ENCODE measurements around the gene PIP5K1B. TPM values are rescaled to one million over a fixed set of nuclear protein-coding genes. Genes with fewer than 3 reads are reported as not detected.

Gene PIP5K1B
- total and polyA plus RNA-seq, 2 donors (not counting 3 experiments of a cell fraction or from before 2014, with no cell fraction given) = 0.27 TPM; not detected in 1

DNA sequence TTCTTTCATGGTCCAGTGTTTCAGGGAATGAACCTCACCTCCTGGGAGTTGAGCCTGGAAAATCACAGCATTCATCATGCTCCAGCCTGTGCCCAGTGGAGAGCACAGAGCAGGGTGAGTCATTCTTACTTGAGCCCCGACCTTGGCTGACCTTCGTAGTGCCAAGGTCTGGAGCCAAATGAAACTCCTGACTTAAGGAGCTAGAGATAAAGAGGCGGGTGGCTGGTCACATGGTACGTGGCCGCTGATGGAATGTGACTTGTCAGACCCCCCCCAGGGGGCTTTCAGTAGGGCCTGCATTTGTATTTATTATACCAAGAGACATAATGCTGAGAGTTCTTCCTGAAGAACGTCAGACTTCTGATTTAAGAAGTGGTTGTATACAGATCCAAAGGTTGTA lies 15.0 kb upstream of the PIP5K1B start:
- intact Hi-C loops (cut with micrococcal nuclease) = no loop called here

More for the DNA sequence above, 15.0 kb upstream of the PIP5K1B start:
- Histone ChIP-seq H3K4me3 (replicated peaks in 1 of 3; ENCODE audit: insufficient read depth in 1 of 3, low read depth in 1 of 3, low read length in 3 of 3) (no peak overlapping the region), H3K9me1 (replicated peaks; ENCODE audit: control insufficient read depth, extremely low read depth, insufficient read depth, low read length) (no peaks in the 10 kb centered on the region), H4K20me1 (replicated peaks; ENCODE audit: control insufficient read depth, extremely low read depth, insufficient read depth, low read length) (no peaks in the 10 kb centered on the region), H3K79me2 (ENCODE audit: control insufficient read depth, insufficient read depth, low read length) (no peaks in the 10 kb centered on the region), H3K4me2 (ENCODE audit: insufficient read depth, low read length) (no peak overlapping the region), H3K27ac (ENCODE audit: insufficient read depth, low read depth, low read length) (no peak overlapping the region), H3K9ac (replicated peaks; ENCODE audit: extremely low read depth, insufficient read depth, low read length) (no peak overlapping the region), H3K36me3 (ENCODE audit: control insufficient read depth in 2 of 2, extremely low read depth in 1 of 2, insufficient read depth in 2 of 2, low read length in 2 of 2) (no peaks in the 10 kb centered on the region), H3K9me3 (replicated peaks; ENCODE audit: control insufficient read depth, insufficient read depth, low read length) (no peaks in the 10 kb centered on the region), H2AFZ (ENCODE audit: low read depth, low read length) (no peak overlapping the region), H3K4me1 (ENCODE audit: control insufficient read depth, extremely low read depth, insufficient read depth, low read length) (no peaks in the 10 kb centered on the region), H3K27me3 (ENCODE audit: control insufficient read depth in 2 of 2, insufficient read depth in 2 of 2, low read length in 2 of 2) (peaks cover 0 to 9% of the 10 kb centered on the region in 2 experiments)
- peak; percentile 22 for TF ChIP-seq JUN (IDR thresholded peaks at IDR 0.05; ENCODE audit: borderline replicate concordance, insufficient read depth, insufficient read length, low read depth)
- no peak for TF ChIP-seq MYC (IDR thresholded peaks at IDR 0.05; ENCODE audit: low read depth, low read length)
- TF ChIP-seq, protein P1, sequence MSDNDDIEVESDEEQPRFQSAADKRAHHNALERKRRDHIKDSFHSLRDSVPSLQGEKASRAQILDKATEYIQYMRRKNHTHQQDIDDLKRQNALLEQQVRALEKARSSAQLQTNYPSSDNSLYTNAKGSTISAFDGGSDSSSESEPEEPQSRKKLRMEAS (IDR thresholded peaks at IDR 0.05; ENCODE audit: insufficient read depth, insufficient read length) = no peak
- no peak for TF ChIP-seq POLR2AphosphoS5 (IDR thresholded peaks at IDR 0.05; ENCODE audit: insufficient read depth, low read depth, low read length)
- no peak for TF ChIP-seq POLR2A (IDR thresholded peaks at IDR 0.05; ENCODE audit: low read depth, low read length)
- TF ChIP-seq EZH2 (IDR thresholded peaks at IDR 0.05; ENCODE audit: borderline replicate concordance, low read depth, low read length, severe bottlenecking) = no peak
- no peak for TF ChIP-seq GATA2 (IDR thresholded peaks at IDR 0.05; ENCODE audit: insufficient read depth, insufficient read length, low read depth, low read length)
- TF ChIP-seq FOS (IDR thresholded peaks at IDR 0.05; ENCODE audit: borderline replicate concordance, insufficient read depth, low read length) = peak; percentile 42
- TF ChIP-seq, protein P2, sequence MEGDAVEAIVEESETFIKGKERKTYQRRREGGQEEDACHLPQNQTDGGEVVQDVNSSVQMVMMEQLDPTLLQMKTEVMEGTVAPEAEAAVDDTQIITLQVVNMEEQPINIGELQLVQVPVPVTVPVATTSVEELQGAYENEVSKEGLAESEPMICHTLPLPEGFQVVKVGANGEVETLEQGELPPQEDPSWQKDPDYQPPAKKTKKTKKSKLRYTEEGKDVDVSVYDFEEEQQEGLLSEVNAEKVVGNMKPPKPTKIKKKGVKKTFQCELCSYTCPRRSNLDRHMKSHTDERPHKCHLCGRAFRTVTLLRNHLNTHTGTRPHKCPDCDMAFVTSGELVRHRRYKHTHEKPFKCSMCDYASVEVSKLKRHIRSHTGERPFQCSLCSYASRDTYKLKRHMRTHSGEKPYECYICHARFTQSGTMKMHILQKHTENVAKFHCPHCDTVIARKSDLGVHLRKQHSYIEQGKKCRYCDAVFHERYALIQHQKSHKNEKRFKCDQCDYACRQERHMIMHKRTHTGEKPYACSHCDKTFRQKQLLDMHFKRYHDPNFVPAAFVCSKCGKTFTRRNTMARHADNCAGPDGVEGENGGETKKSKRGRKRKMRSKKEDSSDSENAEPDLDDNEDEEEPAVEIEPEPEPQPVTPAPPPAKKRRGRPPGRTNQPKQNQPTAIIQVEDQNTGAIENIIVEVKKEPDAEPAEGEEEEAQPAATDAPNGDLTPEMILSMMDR (IDR thresholded peaks at IDR 0.05; ENCODE audit: extremely low read depth in 1 of 2, insufficient read depth in 1 of 2, low read depth in 1 of 2, low read length in 2 of 2) = no peak
- POLR2A ChIA-PET = no interaction called here
- FAIRE-seq = peak; percentile 62
- dilution Hi-C loops (cut with MboI; ENCODE audit: extremely low pct_ligation_motif_present, low sequenced_read_pairs) = no loop called here
- CTCF ChIA-PET = interaction anchor here (0.5 to 1.3 kb wide), 3 partner anchors 9 to 278 kb away, joined by 3 to 4 read pairs (median 3); no protein-coding TSS in a partner anchor
- peak; percentile 43 for DNase-seq (ENCODE audit: low read depth, low spot score)
- BruUV-seq (replicated peaks) = no TSS peak
